ENCODE measurements around the gene CBX1.

Gene CBX1

GRCh38 chr17:48128400-48128799 lies 27.1 kb upstream of the CBX1 start:
- peaks cover 0 to 4% of the 10 kb centered on the region in 2 donors for H3K4me1 ChIP-seq (ENCODE audit: control insufficient read depth in 2 of 2, insufficient read depth in 1 of 2, low read depth in 1 of 2, low read length in 2 of 2)
- H3K27ac ChIP-seq (replicated peaks; ENCODE audit: low read length) = no peak overlapping the region
- H3K79me1 ChIP-seq (ENCODE audit: low read depth, low read length) = no peaks in the 10 kb centered on the region
- no peak overlapping the region for H2BK15ac ChIP-seq (ENCODE audit: low read length)
- WGBS, 2 donors (ENCODE audit: extremely low coverage in 2 of 2, insufficient read length in 2 of 2, insufficient replicate concordance in 1 of 2) = no CpG with 5 or more reads among the region's 5 CpGs
- no peaks in the 10 kb centered on the region for H3K9me3 ChIP-seq (replicated peaks in 1 of 2; ENCODE audit: control insufficient read depth in 2 of 2, insufficient read depth in 1 of 2, low read depth in 1 of 2, low read length in 2 of 2)
- H3K23ac ChIP-seq (ENCODE audit: low read depth, low read length, poor library complexity) = no peak overlapping the region
- H2AK5ac ChIP-seq (ENCODE audit: low read depth, low read length) = no peak overlapping the region
- no peak for DNase-seq (ENCODE audit: low spot score)
- H2BK120ac ChIP-seq (ENCODE audit: low read depth, low read length) = no peak overlapping the region
- H4K91ac ChIP-seq (ENCODE audit: low read depth, low read length, poor library complexity) = no peak overlapping the region
- no peak overlapping the region for H2AFZ ChIP-seq (ENCODE audit: low read length)
- no peak overlapping the region for H3K14ac ChIP-seq (ENCODE audit: low read length)
- no peak overlapping the region for H4K8ac ChIP-seq (ENCODE audit: low read depth, low read length)
- H2BK12ac ChIP-seq (ENCODE audit: low read length) = no peak overlapping the region
- H3K4ac ChIP-seq (ENCODE audit: low read length) = no peak overlapping the region
- no peak overlapping the region for H2BK5ac ChIP-seq (ENCODE audit: low read length)
- H3K9ac ChIP-seq (ENCODE audit: low read depth, low read length, poor library complexity) = no peak overlapping the region
- H3K4me3 ChIP-seq (ENCODE audit: low read length in 2 of 2) = no peak overlapping the region
- no peak overlapping the region for H3K18ac ChIP-seq (ENCODE audit: low read length)
- peaks cover 3 to 20% of the 10 kb centered on the region in 2 donors for H3K36me3 ChIP-seq (replicated peaks in 1 of 2; ENCODE audit: control insufficient read depth in 2 of 2, insufficient read depth in 2 of 2, low read length in 2 of 2)
- no peak overlapping the region for H3K4me2 ChIP-seq (ENCODE audit: insufficient read depth, low read length, poor library complexity, severe bottlenecking)
- H3K27me3 ChIP-seq (ENCODE audit: control insufficient read depth in 3 of 3, insufficient read depth in 3 of 3, low read depth in 1 of 3, low read length in 3 of 3) = no peaks in the 10 kb centered on the region

DNA sequence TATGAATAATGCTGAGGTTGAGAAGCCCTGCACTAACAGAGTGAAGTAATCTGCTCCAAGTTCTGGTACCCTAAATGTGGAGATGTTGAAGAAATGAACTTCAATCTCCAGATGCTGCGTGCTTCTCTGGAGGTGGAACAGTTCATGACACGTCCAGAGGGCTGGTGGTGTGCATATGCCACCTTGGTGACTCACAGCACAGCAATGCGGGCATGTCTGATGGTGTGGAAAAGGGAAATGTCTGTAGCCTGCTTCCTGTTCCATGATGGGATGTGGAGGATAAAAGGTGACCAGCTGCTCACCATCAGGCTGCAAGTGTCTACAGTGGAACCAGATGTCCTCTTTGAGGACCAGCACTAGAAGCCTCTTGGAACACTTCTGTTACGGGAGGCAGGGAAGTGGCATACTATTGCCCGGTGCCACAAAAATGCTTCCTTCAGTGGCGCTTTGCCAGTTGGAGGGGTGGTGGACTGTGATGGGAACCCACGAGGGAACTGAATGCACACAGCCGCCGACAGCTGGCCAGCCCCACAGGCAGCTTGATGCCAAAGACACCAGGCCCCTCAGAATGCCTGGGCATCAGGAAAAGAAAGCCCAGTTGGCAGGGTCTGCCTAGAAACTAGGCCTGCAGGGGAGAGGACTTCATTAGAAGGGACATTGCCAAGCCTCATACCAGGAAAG lies 26.2 kb upstream of the CBX1 start:
- no peak for DNase-seq (ENCODE audit: low spot score)
- Histone ChIP-seq H4K8ac (ENCODE audit: low read depth, low read length) (no peak overlapping the region), H2BK120ac (ENCODE audit: low read depth, low read length) (no peak overlapping the region)

DNA sequence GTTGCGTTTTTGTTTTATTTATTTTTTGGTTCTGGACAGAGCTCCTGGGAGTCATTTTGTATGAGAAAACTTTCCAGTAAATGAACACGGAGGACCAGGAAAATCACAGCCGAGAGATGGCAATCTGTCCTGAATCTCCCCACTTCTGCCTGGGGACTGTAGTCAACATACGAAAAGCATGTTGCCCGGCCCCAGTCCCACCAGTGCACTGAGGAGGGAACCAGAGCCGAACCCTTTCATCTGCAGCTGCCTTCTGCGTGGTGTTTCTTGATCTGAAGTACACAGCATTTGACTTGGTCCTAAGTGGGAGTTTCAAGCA lies 25.2 kb upstream of the CBX1 start:
- H2AFZ ChIP-seq (ENCODE audit: low read length) = no peak overlapping the region
- H2AK5ac ChIP-seq (ENCODE audit: low read depth, low read length) = no peak overlapping the region
- no peak overlapping the region for H4K91ac ChIP-seq (ENCODE audit: low read depth, low read length, poor library complexity)
- peaks cover 3 to 35% of the 10 kb centered on the region in 2 donors for H3K36me3 ChIP-seq (replicated peaks in 1 of 2; ENCODE audit: control insufficient read depth in 2 of 2, insufficient read depth in 2 of 2, low read length in 2 of 2)
- H3K9ac ChIP-seq (ENCODE audit: low read depth, low read length, poor library complexity) = no peak overlapping the region
- H3K14ac ChIP-seq (ENCODE audit: low read length) = no peak overlapping the region
- no peaks in the 10 kb centered on the region for H3K9me3 ChIP-seq (replicated peaks in 1 of 2; ENCODE audit: control insufficient read depth in 2 of 2, insufficient read depth in 1 of 2, low read depth in 1 of 2, low read length in 2 of 2)
- H3K4me3 ChIP-seq (ENCODE audit: low read length in 2 of 2) = no peak overlapping the region
- H3K23ac ChIP-seq (ENCODE audit: low read depth, low read length, poor library complexity) = no peak overlapping the region
- no peak overlapping the region for H3K4me2 ChIP-seq (ENCODE audit: insufficient read depth, low read length, poor library complexity, severe bottlenecking)
- H2BK12ac ChIP-seq (ENCODE audit: low read length) = no peak overlapping the region
- no CpG with 5 or more reads among the region's 7 CpGs for WGBS, 2 donors (ENCODE audit: extremely low coverage in 2 of 2, insufficient read length in 2 of 2, insufficient replicate concordance in 1 of 2)
- H2BK5ac ChIP-seq (ENCODE audit: low read length) = no peak overlapping the region
- DNase-seq (ENCODE audit: low spot score) = no peak
- H2BK120ac ChIP-seq (ENCODE audit: low read depth, low read length) = peak overlapping the region; percentile 77
- peaks cover 15% of the 10 kb centered on the region in 2 donors for H3K4me1 ChIP-seq (ENCODE audit: control insufficient read depth in 2 of 2, insufficient read depth in 1 of 2, low read depth in 1 of 2, low read length in 2 of 2)
- H3K18ac ChIP-seq (ENCODE audit: low read length) = no peak overlapping the region
- H3K27me3 ChIP-seq (ENCODE audit: control insufficient read depth in 3 of 3, insufficient read depth in 3 of 3, low read depth in 1 of 3, low read length in 3 of 3) = no peaks in the 10 kb centered on the region
- no peak overlapping the region for H3K4ac ChIP-seq (ENCODE audit: low read length)
- no peaks in the 10 kb centered on the region for H3K79me1 ChIP-seq (ENCODE audit: low read depth, low read length)
- no peak overlapping the region for H3K27ac ChIP-seq (replicated peaks; ENCODE audit: low read length)
- H4K8ac ChIP-seq (ENCODE audit: low read depth, low read length) = no peak overlapping the region
- H2BK15ac ChIP-seq (ENCODE audit: low read length) = no peak overlapping the region

More for the DNA sequence above, 26.2 kb upstream of the CBX1 start:
- Histone ChIP-seq H2AFZ (ENCODE audit: low read length) (no peak overlapping the region), H3K4me3 (ENCODE audit: low read length in 2 of 2) (no peak overlapping the region), H3K14ac (ENCODE audit: low read length) (no peak overlapping the region), H3K27ac (replicated peaks; ENCODE audit: low read length) (no peak overlapping the region), H2BK15ac (ENCODE audit: low read length) (no peak overlapping the region), H3K9me3 (replicated peaks in 1 of 2; ENCODE audit: control insufficient read depth in 2 of 2, insufficient read depth in 1 of 2, low read depth in 1 of 2, low read length in 2 of 2) (no peaks in the 10 kb centered on the region), H3K9ac (ENCODE audit: low read depth, low read length, poor library complexity) (no peak overlapping the region), H2BK12ac (ENCODE audit: low read length) (no peak overlapping the region), H3K36me3 (replicated peaks in 1 of 2; ENCODE audit: control insufficient read depth in 2 of 2, insufficient read depth in 2 of 2, low read length in 2 of 2) (peaks cover 3 to 25% of the 10 kb centered on the region in 2 donors), H3K18ac (ENCODE audit: low read length) (no peak overlapping the region), H2BK5ac (ENCODE audit: low read length) (peak overlapping the region; percentile 9), H3K4ac (ENCODE audit: low read length) (no peak overlapping the region), H2AK5ac (ENCODE audit: low read depth, low read length) (no peak overlapping the region), H4K91ac (ENCODE audit: low read depth, low read length, poor library complexity) (no peak overlapping the region), H3K4me1 (ENCODE audit: control insufficient read depth in 2 of 2, insufficient read depth in 1 of 2, low read depth in 1 of 2, low read length in 2 of 2) (peaks cover 6 to 13% of the 10 kb centered on the region in 2 donors), H3K4me2 (ENCODE audit: insufficient read depth, low read length, poor library complexity, severe bottlenecking) (no peak overlapping the region), H3K23ac (ENCODE audit: low read depth, low read length, poor library complexity) (no peak overlapping the region), H3K79me1 (ENCODE audit: low read depth, low read length) (no peaks in the 10 kb centered on the region), H3K27me3 (ENCODE audit: control insufficient read depth in 3 of 3, insufficient read depth in 3 of 3, low read depth in 1 of 3, low read length in 3 of 3) (no peaks in the 10 kb centered on the region)
- WGBS, 2 donors (ENCODE audit: extremely low coverage in 2 of 2, insufficient read length in 2 of 2, insufficient replicate concordance in 1 of 2) = no CpG with 5 or more reads among the region's 9 CpGs

- no peak overlapping the region for H3K18ac ChIP-seq (ENCODE audit: low read length)
- H3K4ac ChIP-seq (ENCODE audit: low read length) = no peak overlapping the region
- H3K9ac ChIP-seq (ENCODE audit: low read depth, low read length, poor library complexity) = no peak overlapping the region
- peaks cover 6 to 40% of the 10 kb centered on the region in 2 donors for H3K36me3 ChIP-seq (replicated peaks in 1 of 2; ENCODE audit: control insufficient read depth in 2 of 2, insufficient read depth in 2 of 2, low read length in 2 of 2)
- no peak overlapping the region for H3K27ac ChIP-seq (replicated peaks; ENCODE audit: low read length)
- no peak overlapping the region for H2AK5ac ChIP-seq (ENCODE audit: low read depth, low read length)
- no peak overlapping the region for H2BK120ac ChIP-seq (ENCODE audit: low read depth, low read length)
- no peak overlapping the region for H2BK5ac ChIP-seq (ENCODE audit: low read length)
- no peaks in the 10 kb centered on the region for H3K27me3 ChIP-seq (ENCODE audit: control insufficient read depth in 3 of 3, insufficient read depth in 3 of 3, low read depth in 1 of 3, low read length in 3 of 3)
- H2BK12ac ChIP-seq (ENCODE audit: low read length) = no peak overlapping the region
- H3K79me1 ChIP-seq (ENCODE audit: low read depth, low read length) = no peaks in the 10 kb centered on the region
- H3K14ac ChIP-seq (ENCODE audit: low read length) = no peak overlapping the region
- no peak overlapping the region for H3K4me3 ChIP-seq (ENCODE audit: low read length in 2 of 2)
- H4K8ac ChIP-seq (ENCODE audit: low read depth, low read length) = no peak overlapping the region
- H2AFZ ChIP-seq (ENCODE audit: low read length) = no peak overlapping the region
- no CpG with 5 or more reads among the region's 9 CpGs for WGBS, 2 donors (ENCODE audit: extremely low coverage in 2 of 2, insufficient read length in 2 of 2, insufficient replicate concordance in 1 of 2)
- no peak overlapping the region for H2BK15ac ChIP-seq (ENCODE audit: low read length)
- peaks cover 15 to 19% of the 10 kb centered on the region in 2 donors for H3K4me1 ChIP-seq (ENCODE audit: control insufficient read depth in 2 of 2, insufficient read depth in 1 of 2, low read depth in 1 of 2, low read length in 2 of 2)
- H3K23ac ChIP-seq (ENCODE audit: low read depth, low read length, poor library complexity) = no peak overlapping the region
- no peaks in the 10 kb centered on the region for H3K9me3 ChIP-seq (replicated peaks in 1 of 2; ENCODE audit: control insufficient read depth in 2 of 2, insufficient read depth in 1 of 2, low read depth in 1 of 2, low read length in 2 of 2)
- no peak overlapping the region for H3K4me2 ChIP-seq (ENCODE audit: insufficient read depth, low read length, poor library complexity, severe bottlenecking)
- no peak overlapping the region for H4K91ac ChIP-seq (ENCODE audit: low read depth, low read length, poor library complexity)
- no peak for DNase-seq (ENCODE audit: low spot score)
Measured at GRCh38 chr17:48125829-48126531, 24.7 kb upstream of the CBX1 start.

Data from neuronal stem cell (in vitro differentiated cells).